GM12878 (cell line): ENCODE measurements around the gene EPRS1. TPM values are rescaled to one million over a fixed set of nuclear protein-coding genes. Genes with fewer than 3 reads are reported as not detected.

Experiments used
- ATAC-seq: fragments of 200-7000 bp; cut with Tn5 transposase; 3 replicates; pipeline ENCODE4 v1.9.1; 2020; ENCODE audit warnings: mild to moderate bottlenecking, moderate library complexity
- BruUV-seq: library from RNA; stranded (reverse); fragments of 400-500 nt; replicated peaks from 2 replicates; lab custom pipeline; 2021; lab: Mats Ljungman, UMichigan
- CTCF ChIA-PET: fragments of 300-600 bp; sonication (Branson Sonifier 250); formaldehyde crosslinking; extraction: SDS; loops from one replicate; lab custom pipeline; 2021; ENCODE audit warnings: inconsistent platforms; lab: Yijun Ruan, JAX
- POLR2A ChIA-PET: fragments of 350-600 bp; formaldehyde crosslinking; extraction: SDS; loops from one replicate; lab custom pipeline; 2021; ENCODE audit warnings: inconsistent platforms; lab: Charles Lee
- RAD21 ChIA-PET: fragments of 300-600 bp; sonication (Branson Sonifier 250); formaldehyde crosslinking; loops from one replicate; lab custom pipeline; 2023; ENCODE audit warnings: antibody characterized with exemption; ENCODE audit not compliant: unreplicated experiment; lab: Charles Lee
- SMC1A ChIA-PET: fragments of 300-600 bp; sonication (Branson Sonifier 250); formaldehyde crosslinking; loops from one replicate; lab custom pipeline; 2023; ENCODE audit not compliant: unreplicated experiment, uncharacterized antibody; lab: Charles Lee
- DNase-seq: peaks from one replicate; pipeline ENCODE4 v3.0.0-alpha.2; 2011; ENCODE audit warnings: low read depth, low spot score
- FAIRE-seq: peaks from 3 replicates; lab custom pipeline; 2011; peaks lifted over from hg19 to GRCh38; lab: Jason Lieb, UNC
- H2AFZ ChIP-seq: 2 replicates; pipeline ENCODE4 v1.6.0; 2011; ENCODE audit warnings: low read depth, low read length, control low read depth; ENCODE audit not compliant: control insufficient read depth
- H3K27ac ChIP-seq: 2 replicates; pipeline ENCODE4 v1.5.1; 2011; ENCODE audit warnings: control low read depth; ENCODE audit not compliant: control insufficient read depth, insufficient read depth
- H3K27me3 ChIP-seq, 2 experiments: replicated peaks in 1 of 2; 2 replicates each; pipeline versions ENCODE4 v1.6.0 to v1.6.1; 2011; ENCODE audit warnings: low read length in 1 of 2; ENCODE audit not compliant: control insufficient read depth in 2 of 2, insufficient read depth in 2 of 2
- H3K36me3 ChIP-seq, 2 experiments: 2 replicates each; pipeline ENCODE4 v1.5.1; 2011; ENCODE audit warnings: low read length in 1 of 2; ENCODE audit not compliant: control insufficient read depth in 2 of 2, insufficient read depth in 2 of 2
- H3K4me1 ChIP-seq: 2 replicates; pipeline ENCODE4 v1.6.1; 2011; ENCODE audit warnings: mild to moderate bottlenecking, low read length, moderate library complexity, mixed read lengths; ENCODE audit not compliant: control insufficient read depth, insufficient read depth
- H3K4me2 ChIP-seq: 2 replicates; pipeline ENCODE4 v1.6.0; 2011; ENCODE audit warnings: control low read depth; ENCODE audit not compliant: control insufficient read depth, insufficient read depth
- H3K4me3 ChIP-seq: fragments of 200-600 bp; sonication (generic); 2 replicates; pipeline ENCODE4 v1.5.1; 2016
- H3K79me2 ChIP-seq: 2 replicates; pipeline ENCODE4 v1.6.0; 2011; ENCODE audit warnings: low read length; ENCODE audit not compliant: control insufficient read depth, insufficient read depth
- H3K9ac ChIP-seq: 2 replicates; pipeline ENCODE4 v1.8.0; 2011; ENCODE audit warnings: low read length, control low read depth, mixed read lengths; ENCODE audit not compliant: control insufficient read depth, insufficient read depth
- H3K9me3 ChIP-seq: replicated peaks from 3 replicates; pipeline ENCODE4 v1.5.1; 2011; ENCODE audit warnings: mild to moderate bottlenecking, low read length; ENCODE audit not compliant: control insufficient read depth, insufficient read depth
- H4K20me1 ChIP-seq: 2 replicates; pipeline ENCODE4 v1.6.0; 2011; ENCODE audit not compliant: control insufficient read depth, insufficient read depth
- BMI1 ChIP-seq: fragments of 450-650 bp; IDR thresholded peaks from 2 replicates; pipeline ENCODE4 v1.6.1; 2016; ENCODE audit warnings: mild to moderate bottlenecking, moderate library complexity, borderline replicate concordance
- CBX3 ChIP-seq: fragments of 200-600 bp; sonication (generic); IDR thresholded peaks from 2 replicates; pipeline ENCODE4 v1.6.1; 2016; ENCODE audit warnings: low read depth, borderline replicate concordance
- CHD4 ChIP-seq: fragments of 200-600 bp; sonication (generic); IDR thresholded peaks from 2 replicates; pipeline ENCODE4 v1.6.1; 2016; ENCODE audit warnings: mild to moderate bottlenecking
- EED ChIP-seq: sonication (generic); IDR thresholded peaks from 2 replicates; pipeline ENCODE4 v1.6.1; 2016; ENCODE audit warnings: antibody characterized with exemption, low read depth
- GATAD2B ChIP-seq: fragments of 450-650 bp; conservative IDR thresholded peaks from 2 replicates; pipeline ENCODE4 v1.6.1; 2017; ENCODE audit warnings: low read depth, mild to moderate bottlenecking, moderate library complexity
- IKZF1 ChIP-seq: fragments of 450-650 bp; conservative IDR thresholded peaks from 2 replicates; pipeline ENCODE4 v1.6.1; 2017; ENCODE audit warnings: antibody characterized with exemption, mild to moderate bottlenecking
- IRF4 ChIP-seq: IDR thresholded peaks from 2 replicates; pipeline ENCODE4 v1.6.1; 2011; ENCODE audit warnings: low read depth, low read length
- KAT2A ChIP-seq: conservative IDR thresholded peaks from 2 replicates; pipeline ENCODE4 v1.6.1; 2011; ENCODE audit warnings: low read depth, low read length; ENCODE audit not compliant: control insufficient read depth
- NFXL1 ChIP-seq: fragments of 450-650 bp; IDR thresholded peaks from 2 replicates; pipeline ENCODE4 v1.6.1; 2017; ENCODE audit warnings: antibody characterized with exemption, mild to moderate bottlenecking, borderline replicate concordance
- NR2F1 ChIP-seq: fragments of 450-650 bp; conservative IDR thresholded peaks from 2 replicates; pipeline ENCODE4 v1.6.1; 2017; ENCODE audit warnings: mild to moderate bottlenecking
- RFX5 ChIP-seq: IDR thresholded peaks from 2 replicates; pipeline ENCODE4 v1.6.1; 2011; ENCODE audit warnings: low read depth, low read length, improper control_type of control experiment
- SIN3A ChIP-seq: IDR thresholded peaks from 2 replicates; pipeline ENCODE4 v1.6.1; 2012; ENCODE audit warnings: low read depth, low read length, improper control_type of control experiment
- SIX5 ChIP-seq: IDR thresholded peaks from 2 replicates; pipeline ENCODE4 v1.6.1; 2011; ENCODE audit warnings: mild to moderate bottlenecking, low read depth, low read length, moderate library complexity; ENCODE audit not compliant: severe bottlenecking
- SUZ12 ChIP-seq: fragments of 200-600 bp; sonication (generic); IDR thresholded peaks from one replicate; pipeline ENCODE4 v1.6.1; 2018; ENCODE audit warnings: antibody characterized with exemption, mild to moderate bottlenecking; ENCODE audit not compliant: unreplicated experiment
- YBX1 ChIP-seq: fragments of 450-650 bp; IDR thresholded peaks from 2 replicates; pipeline ENCODE4 v1.6.1; 2016; ENCODE audit warnings: antibody characterized with exemption
- ZNF24 ChIP-seq: fragments of 450-650 bp; IDR thresholded peaks from 2 replicates; pipeline ENCODE4 v1.6.1; 2017; ENCODE audit warnings: antibody characterized with exemption, mild to moderate bottlenecking
- WGBS: methylation state at CpG from one replicate; pipeline ENCODE4 v1.1.6; 2016; ENCODE audit warnings: low lambda C conversion rate; ENCODE audit not compliant: insufficient replicate concordance, insufficient coverage; ENCODE audit errors: missing lambda C conversion rate; 5-methylcytosine and 5-hydroxymethylcytosine counted together
- in situ Hi-C: fragments of 300-500 bp; cut with MboI; formaldehyde crosslinking; loops from 9 replicates; pipeline ENCODE4 v1.14.3; 2018; ENCODE audit warnings: mixed read lengths
- intact Hi-C: fragments of 100-400 bp; cut with micrococcal nuclease; formaldehyde crosslinking; loops from one replicate; pipeline ENCODE4 v1.14.2; 2022; ENCODE audit not compliant: unreplicated experiment
- polyA plus RNA-seq, 11 experiments: library from polyadenylated mRNA; depleted of rRNA in 4 of 11; unstranded in 6 of 11; stranded (reverse) in 5 of 11; fragments of >200 nt; fragmentation: Nextera tagmentation in 4 of 11; fragmentation: Illumina TruSeq in 1 of 11; extraction: Ambion mirVana in 4 of 11; extraction: Trizol in 1 of 11; gene quantifications; 1 replicate in 1 of 11; 2 replicates in 10 of 11; pipeline versions ENCODE4 v1.2.1 to v1.2.3, GENCODE V29; 2011 to 2016; ENCODE audit warnings: inconsistent platforms in 2 of 11, missing spikeins in 2 of 11, low read depth in 1 of 11
- total RNA-seq, 4 experiments: library from RNA; depleted of rRNA in 3 of 4; stranded (reverse); fragments of >200 nt in 3 of 4; fragmentation: Illumina TruSeq in 1 of 4; extraction: Trizol in 1 of 4; gene quantifications; 2 replicates each; pipeline versions ENCODE4 v1.2.1 to v1.2.3, GENCODE V29; 2013 to 2021
- TF ChIP-seq, protein P1 (sequence below): IDR thresholded peaks from 2 replicates; pipeline ENCODE4 v1.6.1; 2012; ENCODE audit warnings: low read depth, low read length, improper control_type of control experiment
- TF ChIP-seq, protein P2 (sequence below): fragments of 150-350 bp; IDR thresholded peaks from 2 replicates; pipeline ENCODE4 v1.6.1; 2016; ENCODE audit warnings: low read depth, low read length

EPRS1 gene
- total and polyA plus RNA-seq, 10 of the 15 experiments (the other 5 are each of a cell fraction or from before 2014, with no cell fraction given), result 68.2 to 175 (median 119) TPM

DNA sequence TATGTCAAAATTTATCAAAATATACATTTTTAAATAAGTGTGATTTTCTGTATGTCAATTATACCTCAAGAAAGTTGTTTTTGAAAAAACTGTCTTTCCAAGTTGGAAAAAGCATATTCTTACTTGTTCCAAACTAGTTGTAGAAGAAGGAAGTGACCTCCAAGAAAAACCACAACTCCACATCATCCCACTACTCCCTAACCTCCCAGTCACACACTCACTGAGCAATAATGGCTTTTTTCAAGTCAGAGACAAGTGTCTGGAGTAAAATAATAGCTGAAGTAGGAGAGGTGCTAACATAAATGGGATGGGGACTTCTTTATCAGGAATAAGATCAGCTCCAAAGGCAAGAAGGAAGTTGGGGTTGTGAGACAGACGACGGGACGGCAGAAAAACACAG lies 13.4 kb downstream of the EPRS1 start:
- ATAC-seq (no peak), FAIRE-seq (no peak), DNase-seq (no peak)
- in situ Hi-C loops (no loop called here), intact Hi-C loops (no loop called here)
- Histone ChIP-seq H3K27ac (no peak overlapping the region), H4K20me1 (no peaks in the 10 kb centered on the region), H3K9ac (no peak overlapping the region), H3K4me3 (no peak overlapping the region), H3K4me2 (no peak overlapping the region), H3K4me1 (no peaks in the 10 kb centered on the region), H3K9me3 (no peaks in the 10 kb centered on the region), H3K27me3 (no peaks in the 10 kb centered on the region), H2AFZ (no peak overlapping the region), H3K36me3 (peaks cover 3 to 31% of the 10 kb centered on the region in 2 experiments), H3K79me2 (peaks cover 14% of the 10 kb centered on the region)
- POLR2A ChIA-PET, result interaction anchor here (1.0 kb wide), 1 partner anchor 27 kb away, joined by 3 read pairs; no protein-coding TSS in a partner anchor
- CTCF ChIA-PET, result interaction anchor here (0.6 kb wide), 1 partner anchor 79 kb away, joined by 3 read pairs; no protein-coding TSS in a partner anchor
- SMC1A ChIA-PET, result no interaction called here
- RAD21 ChIA-PET, result no interaction called here
- WGBS, result 96% methylated on average over 2 of the region's 3 CpGs
- TF ChIP-seq SIX5 (no peak), GATAD2B (no peak), BMI1 (no peak), ZNF24 (no peak), NFXL1 (no peak), CBX3 (no peak), IKZF1 (no peak), NR2F1 (no peak), IRF4 (no peak), SUZ12 (no peak), CHD4 (no peak), SIN3A (no peak), YBX1 (no peak), KAT2A (no peak), RFX5 (no peak), EED (no peak)
- TF ChIP-seq, protein P1, sequence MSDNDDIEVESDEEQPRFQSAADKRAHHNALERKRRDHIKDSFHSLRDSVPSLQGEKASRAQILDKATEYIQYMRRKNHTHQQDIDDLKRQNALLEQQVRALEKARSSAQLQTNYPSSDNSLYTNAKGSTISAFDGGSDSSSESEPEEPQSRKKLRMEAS, result no peak
- TF ChIP-seq, protein P2, sequence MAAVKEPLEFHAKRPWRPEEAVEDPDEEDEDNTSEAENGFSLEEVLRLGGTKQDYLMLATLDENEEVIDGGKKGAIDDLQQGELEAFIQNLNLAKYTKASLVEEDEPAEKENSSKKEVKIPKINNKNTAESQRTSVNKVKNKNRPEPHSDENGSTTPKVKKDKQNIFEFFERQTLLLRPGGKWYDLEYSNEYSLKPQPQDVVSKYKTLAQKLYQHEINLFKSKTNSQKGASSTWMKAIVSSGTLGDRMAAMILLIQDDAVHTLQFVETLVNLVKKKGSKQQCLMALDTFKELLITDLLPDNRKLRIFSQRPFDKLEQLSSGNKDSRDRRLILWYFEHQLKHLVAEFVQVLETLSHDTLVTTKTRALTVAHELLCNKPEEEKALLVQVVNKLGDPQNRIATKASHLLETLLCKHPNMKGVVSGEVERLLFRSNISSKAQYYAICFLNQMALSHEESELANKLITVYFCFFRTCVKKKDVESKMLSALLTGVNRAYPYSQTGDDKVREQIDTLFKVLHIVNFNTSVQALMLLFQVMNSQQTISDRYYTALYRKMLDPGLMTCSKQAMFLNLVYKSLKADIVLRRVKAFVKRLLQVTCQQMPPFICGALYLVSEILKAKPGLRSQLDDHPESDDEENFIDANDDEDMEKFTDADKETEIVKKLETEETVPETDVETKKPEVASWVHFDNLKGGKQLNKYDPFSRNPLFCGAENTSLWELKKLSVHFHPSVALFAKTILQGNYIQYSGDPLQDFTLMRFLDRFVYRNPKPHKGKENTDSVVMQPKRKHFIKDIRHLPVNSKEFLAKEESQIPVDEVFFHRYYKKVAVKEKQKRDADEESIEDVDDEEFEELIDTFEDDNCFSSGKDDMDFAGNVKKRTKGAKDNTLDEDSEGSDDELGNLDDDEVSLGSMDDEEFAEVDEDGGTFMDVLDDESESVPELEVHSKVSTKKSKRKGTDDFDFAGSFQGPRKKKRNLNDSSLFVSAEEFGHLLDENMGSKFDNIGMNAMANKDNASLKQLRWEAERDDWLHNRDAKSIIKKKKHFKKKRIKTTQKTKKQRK, result no peak
- BruUV-seq, result no TSS peak
